Lower leg skin (tissue), 3 donors: ENCODE results near the gene ABCC8.

ENCODE experiments used
- POLR2A ChIP-seq, 2 donors: fragments of 450-650 bp; IDR thresholded peaks; one replicate each; pipeline ENCODE4 v1.6.1; 2016 to 2017; ENCODE audit warnings: antibody characterized with exemption in 2 of 2, mild to moderate bottlenecking in 1 of 2, moderate library complexity in 1 of 2
- TF ChIP-seq, protein P1 (sequence below), 3 donors: fragments of 450-650 bp; IDR thresholded peaks; one replicate each; pipeline ENCODE4 v1.5.1; 2016; ENCODE audit warnings: antibody characterized with exemption in 3 of 3, mild to moderate bottlenecking in 3 of 3, moderate library complexity in 2 of 3

GRCh38 chr11:17463546-17464174 is 13.0 kb downstream of the ABCC8 start:
- TF ChIP-seq, protein P1, sequence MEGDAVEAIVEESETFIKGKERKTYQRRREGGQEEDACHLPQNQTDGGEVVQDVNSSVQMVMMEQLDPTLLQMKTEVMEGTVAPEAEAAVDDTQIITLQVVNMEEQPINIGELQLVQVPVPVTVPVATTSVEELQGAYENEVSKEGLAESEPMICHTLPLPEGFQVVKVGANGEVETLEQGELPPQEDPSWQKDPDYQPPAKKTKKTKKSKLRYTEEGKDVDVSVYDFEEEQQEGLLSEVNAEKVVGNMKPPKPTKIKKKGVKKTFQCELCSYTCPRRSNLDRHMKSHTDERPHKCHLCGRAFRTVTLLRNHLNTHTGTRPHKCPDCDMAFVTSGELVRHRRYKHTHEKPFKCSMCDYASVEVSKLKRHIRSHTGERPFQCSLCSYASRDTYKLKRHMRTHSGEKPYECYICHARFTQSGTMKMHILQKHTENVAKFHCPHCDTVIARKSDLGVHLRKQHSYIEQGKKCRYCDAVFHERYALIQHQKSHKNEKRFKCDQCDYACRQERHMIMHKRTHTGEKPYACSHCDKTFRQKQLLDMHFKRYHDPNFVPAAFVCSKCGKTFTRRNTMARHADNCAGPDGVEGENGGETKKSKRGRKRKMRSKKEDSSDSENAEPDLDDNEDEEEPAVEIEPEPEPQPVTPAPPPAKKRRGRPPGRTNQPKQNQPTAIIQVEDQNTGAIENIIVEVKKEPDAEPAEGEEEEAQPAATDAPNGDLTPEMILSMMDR (IDR thresholded peaks at IDR 0.05), result no peak
- no peak for TF ChIP-seq POLR2A (IDR thresholded peaks at IDR 0.05)
